ENCODE data around the gene LYZL4. TPM values are rescaled to one million over a fixed set of nuclear protein-coding genes. Genes with fewer than 3 reads are reported as not detected.

The LYZL4 gene
- total RNA-seq, 1 experiment from 2014 or later: not detected

- Histone ChIP-seq H3K4me1 (ENCODE audit: control insufficient read depth, insufficient read depth, low read length) (no peaks in the 10 kb centered on the region), H3K36me3 (ENCODE audit: control insufficient read depth, insufficient read depth, low read length) (no peaks in the 10 kb centered on the region), H3K27ac (ENCODE audit: low read length) (no peak overlapping the region), H3K9me3 (ENCODE audit: control insufficient read depth, insufficient read depth, low read depth, low read length) (no peaks in the 10 kb centered on the region), H3K4me3 (ENCODE audit: low read depth in 2 of 2, low read length in 2 of 2) (no peak overlapping the region), H3K27me3 (ENCODE audit: control insufficient read depth, insufficient read depth, low read length) (no peaks in the 10 kb centered on the region)
- no peak for DNase-seq (ENCODE audit: low read depth, low spot score)
- no TSS peak for BruUV-seq (replicated peaks)
- TF ChIP-seq TCF7L2 (IDR thresholded peaks at IDR 0.05; ENCODE audit: low read depth, low read length): no peak
- in situ Hi-C loops (cut with HindIII; ENCODE audit: low pct_unique_long_range_greater_than_20kb, low sequenced_read_pairs): no loop called here
- no peak for ATAC-seq
- intact Hi-C loops (cut with micrococcal nuclease; ENCODE audit: unreplicated experiment): no loop called here
- POLR2A ChIA-PET: no interaction called here
- CTCF ChIA-PET: no interaction called here
Observed at GRCh38 chr3:42376344-42376798, 34.0 kb downstream of the LYZL4 start.

- ChIA-PET CTCF (no interaction called here), POLR2A (no interaction called here)
- no peak for ATAC-seq
- intact Hi-C loops (cut with micrococcal nuclease; ENCODE audit: unreplicated experiment) (no loop called here), in situ Hi-C loops (cut with HindIII; ENCODE audit: low pct_unique_long_range_greater_than_20kb, low sequenced_read_pairs) (no loop called here)
- no peak overlapping the region for H3K27ac ChIP-seq (ENCODE audit: low read length)
- no TSS peak for BruUV-seq (replicated peaks)
- H3K36me3 ChIP-seq (ENCODE audit: control insufficient read depth, insufficient read depth, low read length): no peaks in the 10 kb centered on the region
- H3K27me3 ChIP-seq (ENCODE audit: control insufficient read depth, insufficient read depth, low read length): no peaks in the 10 kb centered on the region
- DNase-seq (ENCODE audit: low read depth, low spot score): no peak
- no peaks in the 10 kb centered on the region for H3K4me1 ChIP-seq (ENCODE audit: control insufficient read depth, insufficient read depth, low read length)
- H3K4me3 ChIP-seq (ENCODE audit: low read depth in 2 of 2, low read length in 2 of 2): no peak overlapping the region
- no peaks in the 10 kb centered on the region for H3K9me3 ChIP-seq (ENCODE audit: control insufficient read depth, insufficient read depth, low read depth, low read length)
- TF ChIP-seq POLR2AphosphoS5 (IDR thresholded peaks at IDR 0.05; ENCODE audit: low read depth, low read length) (no peak), REST (IDR thresholded peaks at IDR 0.05; ENCODE audit: insufficient read depth in 1 of 2, low read depth in 2 of 2, low read length in 1 of 2) (no peak), TCF7L2 (IDR thresholded peaks at IDR 0.05; ENCODE audit: low read depth, low read length) (no peak), CTCF (IDR thresholded peaks at IDR 0.05) (no peak)
Observed at GRCh38 chr3:42375121-42375800, 35.1 kb downstream of the LYZL4 start.

- no TSS peak for BruUV-seq (replicated peaks)
Observed at GRCh38 chr3:42371776-42372175, 38.6 kb downstream of the LYZL4 start.

More at GRCh38 chr3:42371776-42372175, 38.6 kb downstream of the LYZL4 start:
- H3K4me1 ChIP-seq (ENCODE audit: control insufficient read depth, insufficient read depth, low read length): no peaks in the 10 kb centered on the region
- H3K36me3 ChIP-seq (ENCODE audit: control insufficient read depth, insufficient read depth, low read length): no peaks in the 10 kb centered on the region
- no peak overlapping the region for H3K4me3 ChIP-seq (ENCODE audit: low read depth in 2 of 2, low read length in 2 of 2)
- in situ Hi-C loops (cut with HindIII; ENCODE audit: low pct_unique_long_range_greater_than_20kb, low sequenced_read_pairs): no loop called here
- ChIA-PET CTCF (no interaction called here), POLR2A (no interaction called here)
- no peaks in the 10 kb centered on the region for H3K27me3 ChIP-seq (ENCODE audit: control insufficient read depth, insufficient read depth, low read length)
- TF ChIP-seq CTCF (IDR thresholded peaks at IDR 0.05) (no peak), TCF7L2 (IDR thresholded peaks at IDR 0.05; ENCODE audit: low read depth, low read length) (no peak), POLR2AphosphoS5 (IDR thresholded peaks at IDR 0.05; ENCODE audit: low read depth, low read length) (no peak), SIN3A (IDR thresholded peaks at IDR 0.05; ENCODE audit: borderline replicate concordance, insufficient read depth, low read depth, low read length) (no peak), REST (IDR thresholded peaks at IDR 0.05; ENCODE audit: insufficient read depth in 1 of 2, low read depth in 2 of 2, low read length in 1 of 2) (no peak)
- no peaks in the 10 kb centered on the region for H3K9me3 ChIP-seq (ENCODE audit: control insufficient read depth, insufficient read depth, low read depth, low read length)
- no peak overlapping the region for H3K27ac ChIP-seq (ENCODE audit: low read length)
- intact Hi-C loops (cut with micrococcal nuclease; ENCODE audit: unreplicated experiment): no loop called here
- DNase-seq (ENCODE audit: low read depth, low spot score) (no peak), ATAC-seq (no peak)
